CD14-positive monocyte (primary cell): ENCODE results near the gene FBXO41. TPM values are rescaled to one million over a fixed set of nuclear protein-coding genes. Genes with fewer than 3 reads are reported as not detected.

ENCODE experiments used
- DNase-seq, 3 donors: peaks; one replicate each; pipeline ENCODE4 v3.0.0-alpha.2; 2011 to 2022
- H2AFZ ChIP-seq: 2 replicates; pipeline ENCODE4 v1.6.0; 2012; ENCODE audit warnings: mild to moderate bottlenecking, low read depth, low read length, inconsistent platforms; ENCODE audit not compliant: insufficient read depth, poor library complexity, severe bottlenecking
- H3K27ac ChIP-seq, 2 donors: 1 replicate in 1 of 2; 2 replicates in 1 of 2; pipeline ENCODE4 v1.5.1; 2012 to 2013; ENCODE audit warnings: low read length in 2 of 2, control low read depth in 1 of 2, inconsistent platforms in 1 of 2, low read depth in 1 of 2, mild to moderate bottlenecking in 1 of 2
- H3K27me3 ChIP-seq, 2 donors: one replicate each; pipeline versions ENCODE4 v1.6.0 to v1.6.1; 2011 to 2013; ENCODE audit warnings: low read length in 2 of 2; ENCODE audit not compliant: control insufficient read depth in 2 of 2, insufficient read depth in 2 of 2
- H3K36me3 ChIP-seq, 2 donors: replicated peaks in 1 of 2; 1 replicate in 1 of 2; 2 replicates in 1 of 2; pipeline versions ENCODE4 v1.5.1 to v1.6.1; 2012 to 2013; ENCODE audit warnings: low read length in 2 of 2, control low read depth in 1 of 2, inconsistent platforms in 1 of 2, mild to moderate bottlenecking in 1 of 2; ENCODE audit not compliant: insufficient read depth in 2 of 2, control insufficient read depth in 1 of 2
- H3K4me1 ChIP-seq, 2 donors: 1 replicate in 1 of 2; 2 replicates in 1 of 2; pipeline versions ENCODE4 v1.5.1 to v1.6.1; 2012 to 2013; ENCODE audit warnings: low read length in 2 of 2, control low read depth in 1 of 2, inconsistent platforms in 1 of 2, mild to moderate bottlenecking in 1 of 2, moderate library complexity in 1 of 2; ENCODE audit not compliant: insufficient read depth in 2 of 2, control insufficient read depth in 1 of 2
- H3K4me2 ChIP-seq: replicated peaks from 2 replicates; pipeline ENCODE3; 2012; ENCODE audit warnings: low read length, moderate library complexity, mild to moderate bottlenecking; ENCODE audit not compliant: poor library complexity, severe bottlenecking; ENCODE audit errors: extremely low read depth
- H3K4me3 ChIP-seq, 3 experiments: fragments of 200-600 bp in 1 of 3; sonication (generic) in 1 of 3; replicated peaks in 1 of 3; 1 replicate in 2 of 3; 2 replicates in 1 of 3; pipeline ENCODE4 v1.5.1; 2011 to 2013; ENCODE audit warnings: low read length in 3 of 3, mild to moderate bottlenecking in 3 of 3, control low read depth in 2 of 3, low read depth in 2 of 3, inconsistent platforms in 1 of 3, moderate library complexity in 1 of 3
- H3K79me2 ChIP-seq: 2 replicates; pipeline ENCODE4 v1.6.0; 2012; ENCODE audit warnings: mild to moderate bottlenecking, control low read depth, inconsistent platforms, low read length, moderate library complexity; ENCODE audit not compliant: insufficient read depth
- H3K9ac ChIP-seq: 2 replicates; pipeline ENCODE4 v1.6.0; 2017; ENCODE audit warnings: low read length, mild to moderate bottlenecking; ENCODE audit not compliant: insufficient read depth, poor library complexity, severe bottlenecking
- H3K9me3 ChIP-seq, 2 donors: replicated peaks in 1 of 2; 1 replicate in 1 of 2; 2 replicates in 1 of 2; pipeline versions ENCODE4 v1.5.1 to v1.6.1; 2012 to 2013; ENCODE audit warnings: low read length in 2 of 2, control low read depth in 1 of 2; ENCODE audit not compliant: control insufficient read depth in 1 of 2, insufficient read depth in 1 of 2
- H4K20me1 ChIP-seq: 2 replicates; pipeline ENCODE4 v1.6.0; 2012; ENCODE audit warnings: mild to moderate bottlenecking, low read length, control low read depth, moderate library complexity; ENCODE audit not compliant: insufficient read depth
- H3K27ac Mint-ChIP-seq, 7 donors: one replicate each; pipeline ENCODE4 v1.8.0; 2020; ENCODE audit warnings: mild to moderate bottlenecking in 7 of 7, mixed read lengths in 7 of 7, moderate library complexity in 6 of 7, inconsistent platforms in 2 of 7
- H3K27me3 Mint-ChIP-seq, 3 donors: one replicate each; pipeline ENCODE4 v1.8.0; 2021 to 2022; ENCODE audit warnings: low read depth in 3 of 3, mild to moderate bottlenecking in 3 of 3, mixed read lengths in 3 of 3, moderate library complexity in 3 of 3, inconsistent platforms in 1 of 3
- H3K36me3 Mint-ChIP-seq, 2 donors: one replicate each; pipeline ENCODE4 v1.8.0; 2020; ENCODE audit warnings: mixed read lengths in 2 of 2, inconsistent platforms in 1 of 2, mild to moderate bottlenecking in 1 of 2
- H3K4me1 Mint-ChIP-seq: one replicate; pipeline ENCODE4 v1.8.0; 2020; ENCODE audit warnings: mild to moderate bottlenecking, mixed read lengths
- H3K4me3 Mint-ChIP-seq, 2 donors: one replicate each; pipeline ENCODE4 v1.8.0; 2020; ENCODE audit warnings: mild to moderate bottlenecking in 2 of 2, mixed read lengths in 2 of 2, moderate library complexity in 1 of 2
- H3K9me3 Mint-ChIP-seq, 7 donors: one replicate each; pipeline ENCODE4 v1.8.0; 2020 to 2022; ENCODE audit warnings: mixed read lengths in 7 of 7, mild to moderate bottlenecking in 6 of 7, moderate library complexity in 6 of 7, inconsistent platforms in 2 of 7
- WGBS: methylation state at CpG from one replicate; pipeline ENCODE4 v1.1.5; 2013; ENCODE audit warnings: missing lambda C conversion rate; ENCODE audit not compliant: insufficient coverage; 5-methylcytosine and 5-hydroxymethylcytosine counted together
- intact Hi-C, 2 donors: fragments of 100-400 bp; cut with micrococcal nuclease; formaldehyde crosslinking; loops; one replicate each; pipeline versions ENCODE4 v1.15.0 to v1.15.1; 2023
- polyA plus RNA-seq, 3 donors: library from polyadenylated mRNA; depleted of rRNA in 1 of 3; unstranded in 2 of 3; stranded (reverse) in 1 of 3; fragments of 300-500 nt in 2 of 3; fragments of >200 nt in 1 of 3; fragmentation: Illumina TruSeq in 2 of 3; gene quantifications; 1 replicate in 2 of 3; 2 replicates in 1 of 3; pipeline ENCODE4 v1.2.3, GENCODE V29; 2012 to 2021
- TF ChIP-seq, protein P1 (sequence below): fragments of 200-600 bp; IDR thresholded peaks from one replicate; pipeline ENCODE4 v1.8.0; 2022; ENCODE audit warnings: antibody characterized with exemption, mild to moderate bottlenecking

FBXO41 gene
- polyA plus RNA-seq, 3 donors = 0.29 to 17.1 (median 0.52) TPM

DNA sequence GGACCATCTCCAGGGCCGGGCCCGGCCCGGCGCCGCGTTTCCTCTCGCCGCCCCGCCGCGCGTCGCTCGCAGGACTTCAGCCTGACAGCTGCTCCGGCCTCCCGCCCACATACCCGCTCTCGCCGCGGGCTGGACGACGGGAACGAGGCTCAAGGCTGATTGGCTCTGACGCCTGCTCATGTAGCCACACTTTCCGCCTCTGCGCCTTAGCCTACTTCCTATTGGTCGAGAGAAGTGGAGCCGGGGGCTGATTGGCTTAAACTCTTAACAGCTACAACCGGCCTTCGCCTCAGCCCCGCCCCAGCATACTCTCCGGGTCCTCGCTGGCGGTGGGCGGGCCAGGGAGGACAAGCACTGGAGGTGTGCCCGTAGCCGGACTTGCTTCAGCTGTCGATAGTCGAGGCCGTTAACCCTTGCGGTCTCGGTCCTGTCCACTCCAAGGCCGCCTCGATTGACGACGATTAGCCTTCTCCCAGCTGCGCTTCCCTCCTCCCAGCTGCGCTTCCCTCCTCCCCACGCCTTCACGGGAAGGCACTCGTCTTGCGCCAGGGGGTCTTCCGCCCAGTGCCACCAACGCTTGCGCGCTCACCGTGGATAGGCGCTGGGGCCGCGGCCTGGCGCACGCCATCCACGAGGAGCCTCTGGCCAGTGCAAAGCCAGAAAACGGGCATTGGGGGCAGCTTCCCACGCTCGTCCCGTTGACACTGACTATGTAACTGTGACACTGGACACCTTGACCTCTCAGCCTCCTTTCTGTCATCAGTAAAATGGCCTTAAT is 50.9 kb downstream of the FBXO41 start, which contains the start of gene PRADC1:
PRADC1 (minus strand) TSS at position 86 of the 778 bp plus-strand sequence; CDS start at position 7, 79 bp downstream.
- Histone ChIP-seq H2AFZ (peak within 1 kb of the TSS; percentile 91), H3K4me1 (peaks cover 24 to 35% of the 10 kb centered on the region in 2 donors), H3K79me2 (peaks cover 42% of the 10 kb centered on the region), H4K20me1 (peaks cover 37% of the 10 kb centered on the region), H3K4me2 (peak within 1 kb of the TSS; percentile 84), H3K9me3 (no peaks in the 10 kb centered on the region), H3K4me3 (peak within 1 kb of the TSS; percentile 66 to 84 (median 76)), H3K27ac (peak within 1 kb of the TSS; percentile 73 to 87), H3K9ac (peak within 1 kb of the TSS; percentile 88), H3K36me3 (peaks cover 4 to 31% of the 10 kb centered on the region in 2 donors), H3K27me3 (no peaks in the 10 kb centered on the region)
- H3K9me3 Mint-ChIP-seq = no peaks in the 10 kb centered on the region
- TF ChIP-seq, protein P1, sequence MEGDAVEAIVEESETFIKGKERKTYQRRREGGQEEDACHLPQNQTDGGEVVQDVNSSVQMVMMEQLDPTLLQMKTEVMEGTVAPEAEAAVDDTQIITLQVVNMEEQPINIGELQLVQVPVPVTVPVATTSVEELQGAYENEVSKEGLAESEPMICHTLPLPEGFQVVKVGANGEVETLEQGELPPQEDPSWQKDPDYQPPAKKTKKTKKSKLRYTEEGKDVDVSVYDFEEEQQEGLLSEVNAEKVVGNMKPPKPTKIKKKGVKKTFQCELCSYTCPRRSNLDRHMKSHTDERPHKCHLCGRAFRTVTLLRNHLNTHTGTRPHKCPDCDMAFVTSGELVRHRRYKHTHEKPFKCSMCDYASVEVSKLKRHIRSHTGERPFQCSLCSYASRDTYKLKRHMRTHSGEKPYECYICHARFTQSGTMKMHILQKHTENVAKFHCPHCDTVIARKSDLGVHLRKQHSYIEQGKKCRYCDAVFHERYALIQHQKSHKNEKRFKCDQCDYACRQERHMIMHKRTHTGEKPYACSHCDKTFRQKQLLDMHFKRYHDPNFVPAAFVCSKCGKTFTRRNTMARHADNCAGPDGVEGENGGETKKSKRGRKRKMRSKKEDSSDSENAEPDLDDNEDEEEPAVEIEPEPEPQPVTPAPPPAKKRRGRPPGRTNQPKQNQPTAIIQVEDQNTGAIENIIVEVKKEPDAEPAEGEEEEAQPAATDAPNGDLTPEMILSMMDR = no peak
- peaks cover 0 to 1% (median 0%) of the 10 kb centered on the region in 3 donors for H3K27me3 Mint-ChIP-seq
- peak within 1 kb of the TSS; percentile 83 to 94 (median 94) for H3K27ac Mint-ChIP-seq
- H3K4me3 Mint-ChIP-seq = peak within 1 kb of the TSS; percentile 89 to 95
- 0% methylated on average over 60 of the region's 67 CpGs for WGBS
- H3K4me1 Mint-ChIP-seq = peaks cover 26% of the 10 kb centered on the region
- peak; percentile 97 to 99 (median 98) for DNase-seq
- intact Hi-C loops = loop anchor here (1.0 to 10.0 kb wide), 4 partner anchors 151 to 504 kb away; partner anchors contain the start of genes SFXN5 (in 2 of the 2), ALMS1 (in 1 of the 2) and TPRKB (in 1 of the 2)
- H3K36me3 Mint-ChIP-seq = peaks cover 16 to 27% of the 10 kb centered on the region in 2 donors

DNA sequence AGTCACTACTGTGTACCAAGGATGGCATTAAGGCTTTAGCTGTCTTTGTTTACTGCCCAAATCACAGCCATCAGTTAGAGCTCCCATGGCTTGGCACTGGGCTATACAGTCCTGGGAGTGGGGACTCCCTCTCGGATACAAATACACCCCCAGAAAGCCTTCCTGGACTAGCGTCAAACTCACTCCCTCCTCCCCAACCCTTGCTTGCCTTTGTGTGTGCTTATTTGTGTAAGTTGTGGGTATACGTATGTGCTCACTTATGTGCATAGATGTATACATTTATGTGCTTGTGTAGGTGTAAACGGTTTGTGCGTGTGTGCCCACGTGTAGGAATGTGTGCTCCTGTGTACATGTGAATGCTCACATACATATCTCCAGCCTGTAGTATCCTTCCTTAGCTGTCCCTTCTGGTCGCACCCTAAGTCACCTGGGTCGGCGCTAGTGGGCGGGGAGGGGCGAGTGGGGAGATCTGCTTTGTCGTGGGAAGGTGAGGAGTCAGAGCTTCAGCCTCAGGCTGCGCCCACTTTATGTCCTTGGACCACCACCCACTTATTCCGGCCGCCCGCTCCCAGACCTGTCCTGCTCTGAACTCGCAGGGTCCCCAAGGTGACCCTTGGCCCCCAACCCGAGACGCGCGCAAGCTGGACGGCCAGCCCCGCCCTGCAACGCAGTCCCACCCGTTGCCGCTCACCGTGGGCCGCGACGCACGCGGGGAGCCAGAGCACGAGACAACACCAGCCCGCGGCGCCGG is 51.7 kb downstream of the FBXO41 start:
- peak overlapping the region; percentile 84 for H3K4me2 ChIP-seq
- peak overlapping the region in 4 of 7 donors; percentile 13 to 70 (median 49) for H3K27ac Mint-ChIP-seq
- no peaks in the 10 kb centered on the region for H3K9me3 ChIP-seq
- WGBS = under 1% methylated on average over 25 of the region's 37 CpGs
- H3K27me3 ChIP-seq = no peaks in the 10 kb centered on the region
- peak overlapping the region; percentile 60 to 84 (median 66) for H3K4me3 ChIP-seq
- intact Hi-C loops = loop anchor here (1.0 to 10.0 kb wide), 4 partner anchors 152 to 505 kb away; partner anchors contain the start of genes SFXN5 (in 2 of the 2), ALMS1 (in 1 of the 2) and TPRKB (in 1 of the 2)
- H3K4me1 Mint-ChIP-seq = peaks cover 26% of the 10 kb centered on the region
- H4K20me1 ChIP-seq = peaks cover 29% of the 10 kb centered on the region
- DNase-seq = peak in 1 of 3 donors; percentile 4
- peaks cover 0 to 1% (median 0%) of the 10 kb centered on the region in 3 donors for H3K27me3 Mint-ChIP-seq
- peak overlapping the region; percentile 89 to 95 for H3K4me3 Mint-ChIP-seq
- TF ChIP-seq, protein P1 = no peak
- H3K79me2 ChIP-seq = peaks cover 34% of the 10 kb centered on the region
- peak overlapping the region; percentile 68 for H3K9ac ChIP-seq
- H3K36me3 ChIP-seq = peaks cover 5 to 35% of the 10 kb centered on the region in 2 donors
- peak overlapping the region; percentile 91 for H2AFZ ChIP-seq
- peaks cover 24 to 35% of the 10 kb centered on the region in 2 donors for H3K4me1 ChIP-seq
- no peaks in the 10 kb centered on the region for H3K9me3 Mint-ChIP-seq
- peaks cover 19 to 32% of the 10 kb centered on the region in 2 donors for H3K36me3 Mint-ChIP-seq
- peak overlapping the region in 1 of 2 donors; percentile 87 for H3K27ac ChIP-seq
